ENCODE results near the gene MAPKAP1.

- TF ChIP-seq CTCF (IDR thresholded peaks at IDR 0.05) = no peak
- no peak for TF ChIP-seq POLR2A (IDR thresholded peaks at IDR 0.05)
- TF ChIP-seq POLR2AphosphoS5 (IDR thresholded peaks at IDR 0.05; ENCODE audit: insufficient read depth in 1 of 2, low read depth in 1 of 2) = no peak
These were observed 72.8 kb downstream of the MAPKAP1 start for GRCh38 chr9:125634040-125634717.

Data from vagina (tissue), 2 donors.